DND-41 (cell line): Measurements from ENCODE around the gene SLC6A19.
A peak's percentile ranks its signal among the peaks of the same experiment; 100 is the strongest.

Source experiments
- ATAC-seq: fragments of 200-7000 bp; cut with Tn5 transposase; 3 replicates; pipeline ENCODE4 v1.9.1; 2021; ENCODE audit warnings: low read depth; ENCODE audit not compliant: insufficient read depth
- DNase-seq: peaks from one replicate; pipeline ENCODE4 v3.0.0-alpha.2; 2020
- H2AFZ ChIP-seq: 2 replicates; pipeline ENCODE4 v1.6.0; 2012; ENCODE audit warnings: low read depth, low read length
- H3K27ac ChIP-seq: 2 replicates; pipeline ENCODE4 v1.5.1; 2012; ENCODE audit warnings: low read length, inconsistent platforms
- H3K27me3 ChIP-seq: fragments of 200-600 bp; sonication (generic); 2 replicates; pipeline ENCODE4 v1.6.0; 2012; ENCODE audit warnings: low read length, mild to moderate bottlenecking, inconsistent platforms; ENCODE audit not compliant: insufficient read depth, poor library complexity
- H3K36me3 ChIP-seq: 2 replicates; pipeline ENCODE4 v1.5.1; 2012; ENCODE audit warnings: low read length, inconsistent platforms; ENCODE audit not compliant: insufficient read depth
- H3K4me1 ChIP-seq: 2 replicates; pipeline ENCODE4 v1.5.1; 2012; ENCODE audit warnings: mild to moderate bottlenecking, low read length; ENCODE audit not compliant: insufficient read depth
- H3K4me2 ChIP-seq: 2 replicates; pipeline ENCODE4 v1.6.0; 2012; ENCODE audit warnings: mild to moderate bottlenecking, moderate library complexity, low read length, inconsistent platforms; ENCODE audit not compliant: insufficient read depth
- H3K4me3 ChIP-seq, 2 experiments: fragments of 200-600 bp in 1 of 2; shearing (Covaris generic) in 1 of 2; 2 replicates each; pipeline ENCODE4 v1.5.1; 2012 to 2016; ENCODE audit warnings: inconsistent platforms in 2 of 2, low read length in 2 of 2, mild to moderate bottlenecking in 2 of 2, low read depth in 1 of 2, moderate library complexity in 1 of 2
- H3K79me2 ChIP-seq: 2 replicates; pipeline ENCODE4 v1.6.0; 2012; ENCODE audit warnings: low read length, inconsistent platforms; ENCODE audit not compliant: insufficient read depth
- H3K9ac ChIP-seq: 2 replicates; pipeline ENCODE4 v1.6.0; 2012; ENCODE audit warnings: low read depth, mild to moderate bottlenecking, inconsistent platforms, low read length, moderate library complexity
- H3K9me3 ChIP-seq: 2 replicates; pipeline ENCODE4 v1.5.1; 2012; ENCODE audit warnings: low read length, moderate library complexity, mild to moderate bottlenecking, inconsistent platforms; ENCODE audit not compliant: insufficient read depth, severe bottlenecking
- H4K20me1 ChIP-seq: 2 replicates; pipeline ENCODE4 v1.6.0; 2012; ENCODE audit warnings: low read length; ENCODE audit not compliant: insufficient read depth
- EZH2 ChIP-seq: IDR thresholded peaks from 3 replicates; pipeline ENCODE4 v1.6.1; 2012; ENCODE audit warnings: borderline replicate concordance, low read depth, mild to moderate bottlenecking, moderate library complexity, low read length, inconsistent platforms; ENCODE audit not compliant: severe bottlenecking
- TF ChIP-seq, protein P1 (sequence below): IDR thresholded peaks from 2 replicates; pipeline ENCODE4 v1.5.1; 2012; ENCODE audit warnings: borderline replicate concordance, low read length, moderate library complexity, mild to moderate bottlenecking; ENCODE audit not compliant: poor library complexity, severe bottlenecking; ENCODE audit errors: extremely low read depth

Gene SLC6A19

DNA sequence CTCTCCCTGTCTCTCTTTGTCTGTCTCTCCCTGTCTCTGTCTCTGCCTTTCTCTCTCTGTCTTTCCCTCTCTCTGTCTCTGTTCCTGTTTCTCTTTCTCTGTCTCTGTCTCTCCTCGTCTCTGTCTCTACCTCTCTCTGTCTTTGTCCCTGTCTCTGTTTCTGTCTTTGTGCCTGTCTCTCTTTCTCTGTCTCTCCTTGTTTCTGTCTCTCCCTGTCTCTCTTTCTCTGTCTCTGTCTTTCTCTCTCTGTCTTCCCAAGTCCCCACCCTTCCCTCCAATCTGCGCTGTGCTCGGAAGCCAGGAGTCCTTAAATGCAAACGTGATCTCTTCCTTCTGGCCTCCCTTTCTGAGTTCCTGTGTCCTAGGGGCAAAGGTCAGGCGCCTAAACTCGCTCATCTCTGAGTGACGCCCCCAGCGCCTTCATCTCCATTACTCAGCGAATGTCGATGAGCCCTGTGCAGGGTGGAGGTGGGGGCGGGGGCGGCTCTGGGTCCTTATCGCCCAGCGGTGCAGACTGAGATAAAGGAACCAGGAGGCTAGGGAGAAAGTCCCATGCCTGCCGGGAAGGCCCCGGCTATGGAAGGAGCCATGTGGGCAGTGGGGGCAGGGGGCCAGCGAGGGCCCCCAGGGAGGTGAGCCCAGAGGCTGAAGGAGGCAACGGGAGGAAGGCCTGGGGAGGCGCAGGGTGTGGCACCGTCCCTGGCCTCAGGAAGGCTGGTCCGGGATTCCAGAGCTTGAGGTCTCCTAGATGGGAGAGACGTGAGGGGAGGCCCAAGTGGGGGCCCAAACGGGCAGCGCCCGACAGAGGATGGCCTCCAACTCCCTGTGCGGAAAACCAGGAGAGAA is 1.5 kb upstream of the SLC6A19 start:
- DNase-seq (no peak), ATAC-seq (0 out of 3 replicates have a peak, but pooled peaks have one; percentile 13)
- Histone ChIP-seq H3K79me2 (no peaks in the 10 kb centered on the region), H3K4me1 (no peaks in the 10 kb centered on the region), H3K9me3 (no peaks in the 10 kb centered on the region), H4K20me1 (no peaks in the 10 kb centered on the region), H3K27me3 (no peaks in the 10 kb centered on the region), H2AFZ (no peak overlapping the region), H3K36me3 (no peaks in the 10 kb centered on the region), H3K4me2 (no peak overlapping the region), H3K9ac (no peak overlapping the region), H3K4me3 (no peak overlapping the region), H3K27ac (no peak overlapping the region)
- TF ChIP-seq EZH2, result no peak
- TF ChIP-seq, protein P1, sequence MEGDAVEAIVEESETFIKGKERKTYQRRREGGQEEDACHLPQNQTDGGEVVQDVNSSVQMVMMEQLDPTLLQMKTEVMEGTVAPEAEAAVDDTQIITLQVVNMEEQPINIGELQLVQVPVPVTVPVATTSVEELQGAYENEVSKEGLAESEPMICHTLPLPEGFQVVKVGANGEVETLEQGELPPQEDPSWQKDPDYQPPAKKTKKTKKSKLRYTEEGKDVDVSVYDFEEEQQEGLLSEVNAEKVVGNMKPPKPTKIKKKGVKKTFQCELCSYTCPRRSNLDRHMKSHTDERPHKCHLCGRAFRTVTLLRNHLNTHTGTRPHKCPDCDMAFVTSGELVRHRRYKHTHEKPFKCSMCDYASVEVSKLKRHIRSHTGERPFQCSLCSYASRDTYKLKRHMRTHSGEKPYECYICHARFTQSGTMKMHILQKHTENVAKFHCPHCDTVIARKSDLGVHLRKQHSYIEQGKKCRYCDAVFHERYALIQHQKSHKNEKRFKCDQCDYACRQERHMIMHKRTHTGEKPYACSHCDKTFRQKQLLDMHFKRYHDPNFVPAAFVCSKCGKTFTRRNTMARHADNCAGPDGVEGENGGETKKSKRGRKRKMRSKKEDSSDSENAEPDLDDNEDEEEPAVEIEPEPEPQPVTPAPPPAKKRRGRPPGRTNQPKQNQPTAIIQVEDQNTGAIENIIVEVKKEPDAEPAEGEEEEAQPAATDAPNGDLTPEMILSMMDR, result no peak

DNA sequence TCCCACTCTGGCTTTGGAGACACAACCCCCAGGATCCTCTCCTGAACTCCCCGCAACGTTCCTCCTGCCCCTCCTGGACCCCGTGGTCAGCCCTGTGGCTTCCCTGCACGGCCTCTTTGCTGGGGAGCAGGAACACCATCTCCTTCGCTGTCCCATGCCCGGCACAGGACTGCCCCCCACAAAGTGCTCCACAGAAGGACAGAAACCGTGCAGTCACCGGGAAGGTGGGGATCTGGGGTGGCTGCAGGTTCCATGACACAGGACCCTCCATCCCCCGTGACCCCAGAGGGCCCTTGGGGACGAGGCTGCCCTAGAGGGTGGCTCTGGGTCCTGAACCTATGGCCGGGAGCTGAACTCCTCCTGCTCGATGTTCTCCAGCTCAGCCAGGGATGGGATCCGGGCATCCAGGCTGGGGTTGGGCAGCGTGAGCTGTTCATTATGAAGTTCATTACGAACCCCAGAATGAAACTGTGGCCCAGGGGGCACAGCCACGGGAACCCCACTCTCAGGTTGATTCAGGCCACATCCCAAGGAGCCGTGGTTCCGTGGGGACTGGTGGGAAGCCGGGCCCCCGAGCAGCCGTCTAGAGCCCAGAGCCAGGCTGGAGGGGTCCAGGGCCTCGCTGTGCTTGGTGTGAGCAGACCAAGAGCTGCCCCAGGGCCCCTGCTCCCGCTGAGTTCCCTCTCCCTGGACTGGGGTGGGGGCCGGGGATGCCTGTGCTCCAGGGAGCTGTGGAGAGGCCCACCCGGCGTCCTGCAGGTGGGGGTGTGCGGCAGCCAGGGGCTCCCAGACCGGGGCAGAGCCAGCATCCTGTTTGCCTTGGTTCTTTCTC is 684 bp upstream of the SLC6A19 start:
- no peak overlapping the region for H2AFZ ChIP-seq
- no peak overlapping the region for H3K27ac ChIP-seq

DNA sequence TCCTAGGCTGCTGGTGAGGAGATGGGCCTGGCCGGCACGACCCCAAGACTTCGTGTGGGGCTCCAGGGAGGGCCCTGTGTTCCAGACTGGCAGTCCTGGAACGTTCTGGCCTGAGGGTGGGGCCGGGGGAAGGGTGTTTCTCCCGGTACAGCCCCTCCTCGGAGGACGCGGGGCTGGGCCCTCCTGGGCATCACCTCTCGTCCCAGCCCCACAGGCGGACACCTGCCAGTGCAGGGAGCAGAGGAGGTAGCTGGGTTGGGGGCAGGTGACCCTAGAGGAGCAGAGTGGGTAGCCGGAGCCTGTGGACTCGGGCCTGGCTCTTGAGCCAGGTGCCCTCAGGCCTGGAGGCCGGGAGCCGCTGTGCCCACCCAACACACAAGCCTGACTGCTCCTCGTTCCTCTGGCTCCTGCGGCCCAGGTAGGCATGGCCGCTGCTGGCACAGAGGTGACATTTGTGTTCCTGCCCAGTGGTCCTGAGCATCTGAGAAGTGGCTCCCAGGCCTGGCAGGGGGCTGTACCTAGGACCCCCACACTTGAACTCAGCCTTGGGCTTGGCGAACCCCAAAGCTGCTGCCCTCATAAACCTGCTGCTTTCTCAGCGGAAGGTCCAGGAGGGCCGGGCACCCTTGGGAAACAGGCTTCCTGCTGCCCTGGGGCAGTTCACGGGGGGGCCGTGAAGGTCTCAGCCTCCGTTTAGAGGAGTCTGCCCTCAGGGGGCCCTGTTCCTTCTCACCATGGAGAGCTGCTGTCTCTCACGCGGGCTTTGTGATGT is 817 bp downstream of the SLC6A19 start:
- no peak for DNase-seq
- Histone ChIP-seq H3K4me3 (no peak overlapping the region), H3K79me2 (no peaks in the 10 kb centered on the region), H4K20me1 (no peaks in the 10 kb centered on the region), H3K27me3 (no peaks in the 10 kb centered on the region), H3K9ac (no peak overlapping the region), H3K9me3 (no peaks in the 10 kb centered on the region), H2AFZ (no peak overlapping the region), H3K27ac (no peak overlapping the region), H3K36me3 (no peaks in the 10 kb centered on the region), H3K4me1 (no peaks in the 10 kb centered on the region), H3K4me2 (no peak overlapping the region)
- ATAC-seq, result no peak
- TF ChIP-seq, protein P1, result no peak
- TF ChIP-seq EZH2, result no peak

More for the DNA sequence above, 684 bp upstream of the SLC6A19 start:
- no peak for ATAC-seq
- no peaks in the 10 kb centered on the region for H3K4me1 ChIP-seq
- no peak overlapping the region for H3K4me3 ChIP-seq
- no peaks in the 10 kb centered on the region for H3K36me3 ChIP-seq
- no peak overlapping the region for H3K4me2 ChIP-seq
- no peak for DNase-seq
- H3K27me3 ChIP-seq, result no peaks in the 10 kb centered on the region
- no peak for TF ChIP-seq EZH2
- no peaks in the 10 kb centered on the region for H3K79me2 ChIP-seq
- H4K20me1 ChIP-seq, result no peaks in the 10 kb centered on the region
- no peaks in the 10 kb centered on the region for H3K9me3 ChIP-seq
- no peak overlapping the region for H3K9ac ChIP-seq
